HEK293 (cell line): ENCODE data around the gene TRAPPC8.
"Not testable (repeated sequence)": the region's sequence is repeated elsewhere in the genome, so short reads cannot be mapped to it uniquely, and the experiment has no call there.

Experiments used
- CTCF ChIA-PET: fragments of 350-600 bp; formaldehyde crosslinking; extraction: SDS; loops from one replicate; lab custom pipeline; 2021; ENCODE audit warnings: antibody characterized with exemption; lab: Yijun Ruan, JAX
- POLR2A ChIA-PET: fragments of 300-600 bp; formaldehyde crosslinking; extraction: SDS; loops from one replicate; lab custom pipeline; 2020; ENCODE audit warnings: antibody characterized with exemption, inconsistent platforms; lab: Yijun Ruan, JAX
- H3K27ac ChIP-seq: fragments of 200-500 bp; sonication (Bioruptor generic); 2 replicates; pipeline ENCODE4 v1.5.1; 2014; ENCODE audit warnings: low read depth, low read length, control low read depth, inconsistent platforms; ENCODE audit errors: extremely low read depth
- H3K36me3 ChIP-seq, 2 experiments: fragments of 200-500 bp in 1 of 2; sonication (Bioruptor generic) in 1 of 2; 1 replicate in 1 of 2; 2 replicates in 1 of 2; pipeline ENCODE4 v1.5.1; 2014 to 2017; ENCODE audit warnings: inconsistent platforms in 2 of 2, low read length in 2 of 2; ENCODE audit not compliant: control insufficient read depth in 2 of 2, insufficient read depth in 1 of 2
- H3K4me1 ChIP-seq: fragments of 200-500 bp; sonication (Bioruptor generic); 2 replicates; pipeline ENCODE4 v1.5.1; 2014; ENCODE audit warnings: mild to moderate bottlenecking, low read length, inconsistent platforms; ENCODE audit not compliant: control insufficient read depth, insufficient read depth
- H3K4me3 ChIP-seq: 2 replicates; pipeline ENCODE4 v1.5.1; 2011; ENCODE audit warnings: low read depth, mild to moderate bottlenecking, control low read depth, low read length, moderate library complexity
- H3K9me3 ChIP-seq: fragments of 200-500 bp; sonication (Bioruptor generic); 2 replicates; pipeline ENCODE4 v1.5.1; 2014; ENCODE audit warnings: low read depth, low read length, inconsistent platforms; ENCODE audit not compliant: control insufficient read depth, insufficient read depth
- FEZF1 ChIP-seq: fragments of 450-650 bp; formaldehyde crosslinking; IDR thresholded peaks from 2 replicates; pipeline ENCODE4 v1.5.1; 2016; ENCODE audit warnings: missing biosample characterization, missing genetic modification characterization
- MYNN ChIP-seq: fragments of 450-650 bp; formaldehyde crosslinking; IDR thresholded peaks from 2 replicates; pipeline ENCODE4 v1.5.1; 2016; ENCODE audit warnings: missing biosample characterization, missing genetic modification characterization, borderline replicate concordance
- SP7 ChIP-seq: fragments of 450-650 bp; formaldehyde crosslinking; IDR thresholded peaks from 2 replicates; pipeline ENCODE4 v1.5.1; 2016; ENCODE audit warnings: missing biosample characterization, missing genetic modification characterization
- ZBTB48 ChIP-seq: fragments of 450-650 bp; formaldehyde crosslinking; IDR thresholded peaks from 2 replicates; pipeline ENCODE4 v1.5.1; 2016; ENCODE audit warnings: missing biosample characterization, missing genetic modification characterization
- ZFHX2 ChIP-seq: fragments of 450-650 bp; formaldehyde crosslinking; conservative IDR thresholded peaks from 2 replicates; pipeline ENCODE4 v1.5.1; 2016; ENCODE audit warnings: missing biosample characterization, missing genetic modification characterization
- ZFP3 ChIP-seq: fragments of 450-650 bp; formaldehyde crosslinking; IDR thresholded peaks from 2 replicates; pipeline ENCODE4 v1.5.1; 2016; ENCODE audit warnings: low read depth, missing biosample characterization, missing genetic modification characterization
- ZNF132 ChIP-seq: fragments of 450-650 bp; formaldehyde crosslinking; IDR thresholded peaks from 2 replicates; pipeline ENCODE4 v1.5.1; 2017; ENCODE audit warnings: missing biosample characterization, missing genetic modification characterization, borderline replicate concordance
- ZNF175 ChIP-seq: fragments of 450-650 bp; formaldehyde crosslinking; IDR thresholded peaks from 2 replicates; pipeline ENCODE4 v1.5.1; 2016; ENCODE audit warnings: missing biosample characterization, missing genetic modification characterization
- ZNF366 ChIP-seq: fragments of 450-650 bp; formaldehyde crosslinking; conservative IDR thresholded peaks from 2 replicates; pipeline ENCODE4 v1.5.1; 2016; ENCODE audit warnings: missing biosample characterization, missing genetic modification characterization
- ZNF626 ChIP-seq: fragments of 450-650 bp; sonication (Bioruptor Pico); formaldehyde crosslinking; IDR thresholded peaks from 2 replicates; pipeline ENCODE4 v1.5.1; 2018; ENCODE audit warnings: missing biosample characterization, missing genetic modification characterization, inconsistent platforms
- ZNF629 ChIP-seq: fragments of 450-650 bp; formaldehyde crosslinking; IDR thresholded peaks from 2 replicates; pipeline ENCODE4 v1.5.1; 2017; ENCODE audit warnings: missing biosample characterization, missing genetic modification characterization
- ZNF692 ChIP-seq: fragments of 450-650 bp; formaldehyde crosslinking; IDR thresholded peaks from 2 replicates; pipeline ENCODE4 v1.5.1; 2016; ENCODE audit warnings: missing biosample characterization, missing genetic modification characterization
- ZNF776 ChIP-seq: fragments of 450-650 bp; formaldehyde crosslinking; IDR thresholded peaks from 2 replicates; pipeline ENCODE4 v1.5.0; 2017; ENCODE audit warnings: missing biosample characterization, missing genetic modification characterization, borderline replicate concordance
- ZNF792 ChIP-seq: fragments of 450-650 bp; formaldehyde crosslinking; IDR thresholded peaks from 2 replicates; pipeline ENCODE4 v1.5.1; 2016; ENCODE audit warnings: missing biosample characterization, missing genetic modification characterization
- ZNF843 ChIP-seq: fragments of 450-650 bp; formaldehyde crosslinking; IDR thresholded peaks from 2 replicates; pipeline ENCODE4 v1.5.1; 2016; ENCODE audit warnings: missing biosample characterization, missing genetic modification characterization
- ZSCAN30 ChIP-seq: fragments of 450-650 bp; IDR thresholded peaks from 2 replicates; pipeline ENCODE4 v1.5.1; 2018; ENCODE audit warnings: missing biosample characterization, mild to moderate bottlenecking, missing genetic modification characterization, moderate library complexity
- TF ChIP-seq, protein P1 (sequence below): fragments of 450-650 bp; formaldehyde crosslinking; IDR thresholded peaks from 2 replicates; pipeline ENCODE4 v1.5.1; 2016; ENCODE audit warnings: missing biosample characterization, missing genetic modification characterization
- TF ChIP-seq, protein P2 (sequence below): fragments of 450-650 bp; formaldehyde crosslinking; IDR thresholded peaks from 2 replicates; pipeline ENCODE4 v1.5.1; 2016; ENCODE audit warnings: missing biosample characterization, missing genetic modification characterization

TRAPPC8 gene

GRCh38 chr18:31957728-31958127 lies 14.8 kb upstream of the TRAPPC8 start (continued):
- TF ChIP-seq ZNF843 (tag by site-specific recombination) = no peak
- TF ChIP-seq, protein P1, sequence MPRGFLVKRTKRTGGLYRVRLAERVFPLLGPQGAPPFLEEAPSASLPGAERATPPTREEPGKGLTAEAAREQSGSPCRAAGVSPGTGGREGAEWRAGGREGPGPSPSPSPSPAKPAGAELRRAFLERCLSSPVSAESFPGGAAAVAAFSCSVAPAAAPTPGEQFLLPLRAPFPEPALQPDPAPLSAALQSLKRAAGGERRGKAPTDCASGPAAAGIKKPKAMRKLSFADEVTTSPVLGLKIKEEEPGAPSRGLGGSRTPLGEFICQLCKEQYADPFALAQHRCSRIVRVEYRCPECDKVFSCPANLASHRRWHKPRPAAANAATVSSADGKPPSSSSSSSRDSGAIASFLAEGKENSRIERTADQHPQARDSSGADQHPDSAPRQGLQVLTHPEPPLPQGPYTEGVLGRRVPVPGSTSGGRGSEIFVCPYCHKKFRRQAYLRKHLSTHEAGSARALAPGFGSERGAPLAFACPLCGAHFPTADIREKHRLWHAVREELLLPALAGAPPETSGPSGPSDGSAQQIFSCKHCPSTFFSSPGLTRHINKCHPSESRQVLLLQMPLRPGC (tag by site-specific recombination) = no peak
- no peak for TF ChIP-seq ZBTB48
- TF ChIP-seq ZNF132 = no peak
- TF ChIP-seq ZNF626 (tag by site-specific recombination) = no peak
- TF ChIP-seq ZFHX2 (tag by site-specific recombination) = no peak
- no peak for TF ChIP-seq ZNF792 (tag by site-specific recombination)
- TF ChIP-seq ZNF175 = no peak
- TF ChIP-seq ZFP3 (tag by site-specific recombination) = no peak
- TF ChIP-seq ZNF776 = no peak

GRCh38 chr18:31954349-31954748 lies 11.4 kb upstream of the TRAPPC8 start:
- ChIA-PET POLR2A (interaction anchor here (0.5 to 2.5 kb wide), 3 partner anchors 12 to 336 kb away, joined by 4 to 6 read pairs (median 5); partner anchors contain the start of gene TRAPPC8), CTCF (interaction anchor here (3.3 kb wide), 1 partner anchor 133 kb away, joined by 16 read pairs; no protein-coding TSS in a partner anchor)
- H3K27ac ChIP-seq = no peak overlapping the region

DNA sequence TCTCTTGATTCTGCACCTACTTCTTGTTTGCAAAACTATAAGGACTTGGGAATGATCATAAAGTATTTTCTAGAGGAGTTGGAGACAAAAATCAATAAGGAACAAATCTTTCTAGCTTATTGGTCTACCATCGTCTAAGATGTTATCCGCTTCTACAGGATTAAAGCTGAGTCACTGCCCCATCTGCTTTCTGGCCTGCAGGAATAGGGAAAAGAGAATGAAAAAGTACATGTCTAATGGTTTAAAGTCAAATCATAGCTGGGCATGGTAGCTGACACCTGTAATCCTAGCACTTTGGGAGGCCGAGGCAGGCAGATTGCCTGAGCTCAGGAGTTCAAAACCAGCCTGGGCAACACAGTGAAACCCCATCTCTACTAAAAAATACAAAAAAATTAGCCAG lies 10.8 kb upstream of the TRAPPC8 start:
- H3K36me3 ChIP-seq, H3K4me3 ChIP-seq, H3K4me1 ChIP-seq, H3K9me3 ChIP-seq, CTCF ChIA-PET, H3K27ac ChIP-seq: not testable (repeated sequence)
- POLR2A ChIA-PET = interaction anchor here (0.5 to 0.7 kb wide), 2 partner anchors 335 to 1935 kb away, joined by 5 to 11 read pairs; no protein-coding TSS in a partner anchor

More at GRCh38 chr18:31954349-31954748, 11.4 kb upstream of the TRAPPC8 start:
- no peaks in the 10 kb centered on the region for H3K36me3 ChIP-seq
- H3K4me3 ChIP-seq = no peak overlapping the region
- H3K4me1 ChIP-seq = no peaks in the 10 kb centered on the region
- no peaks in the 10 kb centered on the region for H3K9me3 ChIP-seq
- peak; percentile 66 for TF ChIP-seq ZNF366 (tag by site-specific recombination)
- TF ChIP-seq ZNF629 = 0 out of 2 replicates have a peak, but pooled peaks have one; percentile 12
- peak; percentile 53; the same call in 1 of the 2 replicates for TF ChIP-seq ZNF692
- peak; percentile 96 for TF ChIP-seq SP7 (tag by site-specific recombination)
- TF ChIP-seq ZSCAN30 = no peak
- TF ChIP-seq, protein P2, sequence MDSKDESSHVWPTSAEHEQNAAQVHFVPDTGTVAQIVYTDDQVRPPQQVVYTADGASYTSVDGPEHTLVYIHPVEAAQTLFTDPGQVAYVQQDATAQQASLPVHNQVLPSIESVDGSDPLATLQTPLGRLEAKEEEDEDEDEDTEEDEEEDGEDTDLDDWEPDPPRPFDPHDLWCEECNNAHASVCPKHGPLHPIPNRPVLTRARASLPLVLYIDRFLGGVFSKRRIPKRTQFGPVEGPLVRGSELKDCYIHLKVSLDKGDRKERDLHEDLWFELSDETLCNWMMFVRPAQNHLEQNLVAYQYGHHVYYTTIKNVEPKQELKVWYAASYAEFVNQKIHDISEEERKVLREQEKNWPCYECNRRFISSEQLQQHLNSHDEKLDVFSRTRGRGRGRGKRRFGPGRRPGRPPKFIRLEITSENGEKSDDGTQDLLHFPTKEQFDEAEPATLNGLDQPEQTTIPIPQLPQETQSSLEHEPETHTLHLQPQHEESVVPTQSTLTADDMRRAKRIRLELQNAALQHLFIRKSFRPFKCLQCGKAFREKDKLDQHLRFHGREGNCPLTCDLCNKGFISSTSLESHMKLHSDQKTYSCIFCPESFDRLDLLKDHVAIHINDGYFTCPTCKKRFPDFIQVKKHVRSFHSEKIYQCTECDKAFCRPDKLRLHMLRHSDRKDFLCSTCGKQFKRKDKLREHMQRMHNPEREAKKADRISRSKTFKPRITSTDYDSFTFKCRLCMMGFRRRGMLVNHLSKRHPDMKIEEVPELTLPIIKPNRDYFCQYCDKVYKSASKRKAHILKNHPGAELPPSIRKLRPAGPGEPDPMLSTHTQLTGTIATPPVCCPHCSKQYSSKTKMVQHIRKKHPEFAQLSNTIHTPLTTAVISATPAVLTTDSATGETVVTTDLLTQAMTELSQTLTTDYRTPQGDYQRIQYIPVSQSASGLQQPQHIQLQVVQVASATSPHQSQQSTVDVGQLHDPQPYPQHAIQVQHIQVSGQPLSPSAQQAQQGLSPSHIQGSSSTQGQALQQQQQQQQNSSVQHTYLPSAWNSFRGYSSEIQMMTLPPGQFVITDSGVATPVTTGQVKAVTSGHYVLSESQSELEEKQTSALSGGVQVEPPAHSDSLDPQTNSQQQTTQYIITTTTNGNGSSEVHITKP = peak; percentile 27
- TF ChIP-seq FEZF1 = peak; percentile 66
- TF ChIP-seq ZNF843 (tag by site-specific recombination) = 0 out of 2 replicates have a peak, but pooled peaks have one; percentile 25
- no peak for TF ChIP-seq MYNN (tag by site-specific recombination)
